HepG2 (cell line): ENCODE measurements around the gene ECT2. TPM values are rescaled to one million over a fixed set of nuclear protein-coding genes. Genes with fewer than 3 reads are reported as not detected.
A peak's percentile ranks its signal among the peaks of the same experiment; 100 is the strongest.

Source experiments
- FLYWCH1 ChIP-seq: sonication (generic); formaldehyde crosslinking; IDR thresholded peaks from 2 replicates; pipeline ENCODE4 v1.8.1; 2023; ENCODE audit warnings: mild to moderate bottlenecking, missing genetic modification reagents
- JUND ChIP-seq: sonication (generic); formaldehyde crosslinking; IDR thresholded peaks from 2 replicates; pipeline ENCODE4 v1.8.0; 2022; ENCODE audit warnings: mild to moderate bottlenecking, missing genetic modification reagents
- NPAS2 ChIP-seq: sonication (generic); formaldehyde crosslinking; IDR thresholded peaks from 2 replicates; pipeline ENCODE4 v1.8.0; 2022; ENCODE audit warnings: mild to moderate bottlenecking, missing genetic modification reagents, borderline replicate concordance
- PAWR ChIP-seq: sonication (generic); formaldehyde crosslinking; IDR thresholded peaks from 2 replicates; pipeline ENCODE4 v1.4.0; 2020; ENCODE audit warnings: missing genetic modification reagents, mild to moderate bottlenecking, borderline replicate concordance
- WIZ ChIP-seq: sonication (generic); formaldehyde crosslinking; IDR thresholded peaks from 2 replicates; pipeline ENCODE4 v1.5.1; 2020; ENCODE audit warnings: mild to moderate bottlenecking, missing genetic modification reagents
- ZNF317 ChIP-seq: sonication (generic); formaldehyde crosslinking; IDR thresholded peaks from 2 replicates; pipeline ENCODE4 v1.5.0; 2020; ENCODE audit warnings: mild to moderate bottlenecking, missing genetic modification reagents
- polyA plus RNA-seq, 8 experiments: library from polyadenylated mRNA; depleted of rRNA in 3 of 8; stranded (reverse) in 7 of 8; unstranded in 1 of 8; fragments of >200 nt; fragmentation: Illumina TruSeq in 4 of 8; extraction: Trizol in 4 of 8; gene quantifications; 2 replicates each; pipeline versions ENCODE4 v1.2.1 to v1.2.3, GENCODE V29; 2011 to 2016; ENCODE audit warnings: low read depth in 4 of 8, missing spikeins in 1 of 8, mixed read lengths in 1 of 8; ENCODE audit not compliant: insufficient read depth in 1 of 8
- total RNA-seq, 5 experiments: library from RNA; depleted of rRNA; stranded (reverse); fragments of >200 nt; fragmentation: Illumina TruSeq; extraction: Trizol; gene quantifications; 2 replicates each; pipeline ENCODE4 v1.2.3, GENCODE V29; 2016; ENCODE audit warnings: low read depth in 1 of 5
- TF ChIP-seq, protein P1 (sequence below): sonication (generic); formaldehyde crosslinking; IDR thresholded peaks from 2 replicates; pipeline ENCODE4 v1.5.0; 2020; ENCODE audit warnings: mild to moderate bottlenecking, missing genetic modification reagents, moderate library complexity
- TF ChIP-seq, protein P2 (sequence below): IDR thresholded peaks from 2 replicates; pipeline ENCODE4 v1.6.1; 2016; ENCODE audit warnings: missing compliant biosample characterization, missing genetic modification reagents, borderline replicate concordance
- TF ChIP-seq, protein P3 (sequence below): sonication (generic); formaldehyde crosslinking; IDR thresholded peaks from 2 replicates; pipeline ENCODE4 v1.4.0; 2020; ENCODE audit warnings: missing genetic modification reagents

ECT2 gene
- total and polyA plus RNA-seq, 2 of the 13 experiments (the other 11 are each of a cell fraction or from before 2014, with no cell fraction given) = 21.6 to 52.0 TPM

DNA sequence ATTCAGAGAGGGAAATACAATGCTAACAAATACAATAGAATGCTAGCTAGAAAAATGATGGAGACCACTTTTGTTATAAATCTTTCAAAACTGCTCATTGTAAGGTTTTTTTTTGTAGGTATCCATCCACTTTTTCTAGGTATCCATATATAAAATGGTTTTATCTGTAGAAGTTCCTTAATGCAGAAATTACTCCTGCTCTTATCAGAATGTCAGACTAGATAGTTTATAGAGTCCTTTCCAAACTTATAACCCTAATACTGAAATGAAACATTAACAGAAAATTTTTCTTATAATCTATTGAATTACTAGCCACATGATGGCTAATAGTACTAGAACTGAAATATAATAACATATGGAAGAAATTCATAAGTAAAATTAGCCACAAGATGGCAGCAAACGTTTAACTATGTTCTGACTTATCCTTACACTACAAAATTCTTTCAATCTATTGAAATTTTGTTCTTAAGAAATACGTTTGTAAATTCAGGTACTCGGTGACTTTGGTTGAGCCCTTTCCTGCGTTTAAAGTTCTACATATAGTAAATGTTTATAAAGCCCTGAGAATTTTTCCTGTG is 58.5 kb downstream of the ECT2 start (continued):
- TF ChIP-seq, protein P1, sequence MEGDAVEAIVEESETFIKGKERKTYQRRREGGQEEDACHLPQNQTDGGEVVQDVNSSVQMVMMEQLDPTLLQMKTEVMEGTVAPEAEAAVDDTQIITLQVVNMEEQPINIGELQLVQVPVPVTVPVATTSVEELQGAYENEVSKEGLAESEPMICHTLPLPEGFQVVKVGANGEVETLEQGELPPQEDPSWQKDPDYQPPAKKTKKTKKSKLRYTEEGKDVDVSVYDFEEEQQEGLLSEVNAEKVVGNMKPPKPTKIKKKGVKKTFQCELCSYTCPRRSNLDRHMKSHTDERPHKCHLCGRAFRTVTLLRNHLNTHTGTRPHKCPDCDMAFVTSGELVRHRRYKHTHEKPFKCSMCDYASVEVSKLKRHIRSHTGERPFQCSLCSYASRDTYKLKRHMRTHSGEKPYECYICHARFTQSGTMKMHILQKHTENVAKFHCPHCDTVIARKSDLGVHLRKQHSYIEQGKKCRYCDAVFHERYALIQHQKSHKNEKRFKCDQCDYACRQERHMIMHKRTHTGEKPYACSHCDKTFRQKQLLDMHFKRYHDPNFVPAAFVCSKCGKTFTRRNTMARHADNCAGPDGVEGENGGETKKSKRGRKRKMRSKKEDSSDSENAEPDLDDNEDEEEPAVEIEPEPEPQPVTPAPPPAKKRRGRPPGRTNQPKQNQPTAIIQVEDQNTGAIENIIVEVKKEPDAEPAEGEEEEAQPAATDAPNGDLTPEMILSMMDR (CRISPR knock-in tag) = peak; percentile 20; the same call in 1 of the 2 replicates
- TF ChIP-seq NPAS2 (CRISPR knock-in tag) (no peak), WIZ (CRISPR knock-in tag) (no peak), FLYWCH1 (CRISPR knock-in tag) (no peak), PAWR (CRISPR knock-in tag) (no peak), ZNF317 (CRISPR knock-in tag) (peak; percentile 92), JUND (CRISPR knock-in tag) (no peak)
- TF ChIP-seq, protein P2, sequence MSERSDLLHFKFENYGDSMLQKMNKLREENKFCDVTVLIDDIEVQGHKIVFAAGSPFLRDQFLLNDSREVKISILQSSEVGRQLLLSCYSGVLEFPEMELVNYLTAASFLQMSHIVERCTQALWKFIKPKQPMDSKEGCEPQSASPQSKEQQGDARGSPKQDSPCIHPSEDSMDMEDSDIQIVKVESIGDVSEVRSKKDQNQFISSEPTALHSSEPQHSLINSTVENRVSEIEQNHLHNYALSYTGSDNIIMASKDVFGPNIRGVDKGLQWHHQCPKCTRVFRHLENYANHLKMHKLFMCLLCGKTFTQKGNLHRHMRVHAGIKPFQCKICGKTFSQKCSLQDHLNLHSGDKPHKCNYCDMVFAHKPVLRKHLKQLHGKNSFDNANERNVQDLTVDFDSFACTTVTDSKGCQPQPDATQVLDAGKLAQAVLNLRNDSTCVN (CRISPR knock-in tag) = no peak
- TF ChIP-seq, protein P3, sequence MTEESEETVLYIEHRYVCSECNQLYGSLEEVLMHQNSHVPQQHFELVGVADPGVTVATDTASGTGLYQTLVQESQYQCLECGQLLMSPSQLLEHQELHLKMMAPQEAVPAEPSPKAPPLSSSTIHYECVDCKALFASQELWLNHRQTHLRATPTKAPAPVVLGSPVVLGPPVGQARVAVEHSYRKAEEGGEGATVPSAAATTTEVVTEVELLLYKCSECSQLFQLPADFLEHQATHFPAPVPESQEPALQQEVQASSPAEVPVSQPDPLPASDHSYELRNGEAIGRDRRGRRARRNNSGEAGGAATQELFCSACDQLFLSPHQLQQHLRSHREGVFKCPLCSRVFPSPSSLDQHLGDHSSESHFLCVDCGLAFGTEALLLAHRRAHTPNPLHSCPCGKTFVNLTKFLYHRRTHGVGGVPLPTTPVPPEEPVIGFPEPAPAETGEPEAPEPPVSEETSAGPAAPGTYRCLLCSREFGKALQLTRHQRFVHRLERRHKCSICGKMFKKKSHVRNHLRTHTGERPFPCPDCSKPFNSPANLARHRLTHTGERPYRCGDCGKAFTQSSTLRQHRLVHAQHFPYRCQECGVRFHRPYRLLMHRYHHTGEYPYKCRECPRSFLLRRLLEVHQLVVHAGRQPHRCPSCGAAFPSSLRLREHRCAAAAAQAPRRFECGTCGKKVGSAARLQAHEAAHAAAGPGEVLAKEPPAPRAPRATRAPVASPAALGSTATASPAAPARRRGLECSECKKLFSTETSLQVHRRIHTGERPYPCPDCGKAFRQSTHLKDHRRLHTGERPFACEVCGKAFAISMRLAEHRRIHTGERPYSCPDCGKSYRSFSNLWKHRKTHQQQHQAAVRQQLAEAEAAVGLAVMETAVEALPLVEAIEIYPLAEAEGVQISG (CRISPR knock-in tag) = no peak
